Body of pancreas (tissue), 4 donors: ENCODE measurements around the gene CD69.

Experiments
- POLR2A ChIP-seq, 3 donors: fragments of 450-650 bp; IDR thresholded peaks; one replicate each; pipeline ENCODE4 v1.6.1; 2016; ENCODE audit warnings: antibody characterized with exemption in 3 of 3, mild to moderate bottlenecking in 2 of 3
- TF ChIP-seq, protein P1 (sequence below), 7 experiments: fragments of 450-650 bp in 4 of 7; fragments of 200-600 bp in 3 of 7; sonication (generic) in 3 of 7; IDR thresholded peaks; one replicate each; pipeline ENCODE4 v1.5.1; 2016 to 2019; ENCODE audit warnings: antibody characterized with exemption in 7 of 7

DNA sequence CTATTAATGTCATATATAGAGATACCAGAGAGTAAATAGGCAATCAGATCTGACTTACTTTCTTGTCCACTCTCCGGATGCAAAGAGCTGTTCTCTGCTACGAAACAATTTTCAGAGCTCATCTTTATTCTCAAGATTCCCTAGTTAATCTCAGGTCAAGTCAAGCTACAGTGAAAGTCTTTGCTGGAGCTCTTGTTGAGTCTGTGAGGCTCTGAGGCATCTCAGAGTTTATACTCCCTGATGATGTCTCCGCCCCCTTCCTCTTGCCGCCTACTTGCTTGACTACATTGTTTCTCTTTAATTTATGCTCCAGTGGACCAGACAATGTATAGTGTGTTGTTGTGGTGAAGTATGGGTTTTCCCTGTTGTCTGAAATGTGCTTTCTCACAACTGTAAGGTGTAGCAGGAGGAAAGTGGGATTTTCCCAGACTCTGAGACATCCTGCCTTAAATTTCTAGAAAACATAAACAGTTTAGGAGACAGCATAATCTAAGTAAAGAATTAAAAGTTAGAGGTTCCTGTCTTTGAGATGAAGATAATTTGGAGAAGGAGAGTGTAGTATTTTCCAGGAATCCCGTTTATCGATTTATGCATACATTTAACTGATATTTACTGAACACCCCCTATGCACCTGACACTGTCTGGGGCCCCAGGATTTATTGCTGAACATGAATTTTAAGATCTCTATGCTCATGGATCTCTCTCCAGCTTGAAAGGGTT lies at the start of gene CD69:
- TF ChIP-seq, protein P1, sequence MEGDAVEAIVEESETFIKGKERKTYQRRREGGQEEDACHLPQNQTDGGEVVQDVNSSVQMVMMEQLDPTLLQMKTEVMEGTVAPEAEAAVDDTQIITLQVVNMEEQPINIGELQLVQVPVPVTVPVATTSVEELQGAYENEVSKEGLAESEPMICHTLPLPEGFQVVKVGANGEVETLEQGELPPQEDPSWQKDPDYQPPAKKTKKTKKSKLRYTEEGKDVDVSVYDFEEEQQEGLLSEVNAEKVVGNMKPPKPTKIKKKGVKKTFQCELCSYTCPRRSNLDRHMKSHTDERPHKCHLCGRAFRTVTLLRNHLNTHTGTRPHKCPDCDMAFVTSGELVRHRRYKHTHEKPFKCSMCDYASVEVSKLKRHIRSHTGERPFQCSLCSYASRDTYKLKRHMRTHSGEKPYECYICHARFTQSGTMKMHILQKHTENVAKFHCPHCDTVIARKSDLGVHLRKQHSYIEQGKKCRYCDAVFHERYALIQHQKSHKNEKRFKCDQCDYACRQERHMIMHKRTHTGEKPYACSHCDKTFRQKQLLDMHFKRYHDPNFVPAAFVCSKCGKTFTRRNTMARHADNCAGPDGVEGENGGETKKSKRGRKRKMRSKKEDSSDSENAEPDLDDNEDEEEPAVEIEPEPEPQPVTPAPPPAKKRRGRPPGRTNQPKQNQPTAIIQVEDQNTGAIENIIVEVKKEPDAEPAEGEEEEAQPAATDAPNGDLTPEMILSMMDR (IDR thresholded peaks at IDR 0.05): no peak
- TF ChIP-seq POLR2A (IDR thresholded peaks at IDR 0.05): peak in 2 of 3 donors; percentile 43 to 59
